Endothelial cell of umbilical vein (primary cell): Measurements from ENCODE around the gene TMEM129. TPM values are rescaled to one million over a fixed set of nuclear protein-coding genes. Genes with fewer than 3 reads are reported as not detected.

Experiments used
- BruUV-seq: library from RNA; stranded (reverse); fragments of 400-500 nt; replicated peaks from 2 replicates; lab custom pipeline; 2021; lab: Mats Ljungman, UMichigan
- CTCF ChIA-PET: fragments of 300-600, 350-600 bp; sonication (Branson Sonifier 250); formaldehyde crosslinking; loops from one replicate; lab custom pipeline; 2021; ENCODE audit warnings: antibody characterized with exemption, inconsistent platforms; lab: Charles Lee
- POLR2A ChIA-PET: fragments of 300-600, 350-600 bp; sonication (Branson Sonifier 250); formaldehyde crosslinking; loops from one replicate; lab custom pipeline; 2021; ENCODE audit warnings: antibody characterized with exemption, inconsistent platforms; lab: Charles Lee
- DNase-seq: peaks from one replicate; pipeline ENCODE4 v3.0.0-alpha.2; 2011; ENCODE audit warnings: low read depth, low spot score
- FAIRE-seq: peaks from 2 replicates; lab custom pipeline; 2011; peaks lifted over from hg19 to GRCh38; lab: Jason Lieb, UNC
- H2AFZ ChIP-seq: 2 replicates; pipeline ENCODE4 v1.6.0; 2012; ENCODE audit warnings: low read depth, low read length, control low read depth, inconsistent platforms
- H3K27ac ChIP-seq: 2 replicates; pipeline ENCODE4 v1.5.1; 2011; ENCODE audit warnings: low read depth, mild to moderate bottlenecking, control low read depth, low read length, moderate library complexity; ENCODE audit not compliant: insufficient read depth
- H3K27me3 ChIP-seq, 2 experiments: 2 replicates each; pipeline versions ENCODE4 v1.6.0 to v1.6.1; 2011; ENCODE audit warnings: low read length in 2 of 2, mixed read lengths in 1 of 2; ENCODE audit not compliant: control insufficient read depth in 2 of 2, insufficient read depth in 2 of 2
- H3K36me3 ChIP-seq, 2 experiments: 2 replicates in 1 of 2; 3 replicates in 1 of 2; pipeline ENCODE4 v1.5.1; 2011; ENCODE audit warnings: low read length in 2 of 2, mild to moderate bottlenecking in 1 of 2, moderate library complexity in 1 of 2; ENCODE audit not compliant: control insufficient read depth in 2 of 2, insufficient read depth in 2 of 2; ENCODE audit errors: extremely low read depth in 1 of 2
- H3K4me1 ChIP-seq: 3 replicates; pipeline ENCODE4 v1.5.1; 2011; ENCODE audit warnings: mild to moderate bottlenecking, low read length; ENCODE audit not compliant: control insufficient read depth, insufficient read depth; ENCODE audit errors: extremely low read depth
- H3K4me2 ChIP-seq: 2 replicates; pipeline ENCODE4 v1.6.1; 2011; ENCODE audit warnings: low read length, control low read depth, mixed read lengths; ENCODE audit not compliant: insufficient read depth
- H3K4me3 ChIP-seq, 3 experiments: fragments of 200-600 bp in 1 of 3; sonication (generic), shearing (Covaris generic) in 1 of 3; replicated peaks in 1 of 3; 2 replicates each; pipeline ENCODE4 v1.5.1; 2011 to 2016; ENCODE audit warnings: control low read depth in 3 of 3, low read length in 3 of 3, mild to moderate bottlenecking in 2 of 3, inconsistent platforms in 1 of 3, low read depth in 1 of 3, moderate library complexity in 1 of 3; ENCODE audit not compliant: insufficient read depth in 1 of 3
- H3K79me2 ChIP-seq: 2 replicates; pipeline ENCODE4 v1.6.0; 2012; ENCODE audit warnings: low read length, inconsistent platforms; ENCODE audit not compliant: control insufficient read depth, insufficient read depth
- H3K9ac ChIP-seq: replicated peaks from 2 replicates; pipeline ENCODE3; 2011; ENCODE audit warnings: low read length, control low read depth; ENCODE audit not compliant: insufficient read depth; ENCODE audit errors: extremely low read depth
- H3K9me1 ChIP-seq: replicated peaks from 3 replicates; pipeline ENCODE4 v1.6.0; 2011; ENCODE audit warnings: mild to moderate bottlenecking, low read length; ENCODE audit not compliant: control insufficient read depth, insufficient read depth; ENCODE audit errors: extremely low read depth
- H3K9me3 ChIP-seq: replicated peaks from 2 replicates; pipeline ENCODE4 v1.5.1; 2012; ENCODE audit warnings: low read length, inconsistent platforms; ENCODE audit not compliant: control insufficient read depth, insufficient read depth
- H4K20me1 ChIP-seq: replicated peaks from 2 replicates; pipeline ENCODE3; 2011; ENCODE audit warnings: mild to moderate bottlenecking, low read length; ENCODE audit not compliant: control insufficient read depth, insufficient read depth; ENCODE audit errors: extremely low read depth
- EZH2 ChIP-seq: IDR thresholded peaks from 2 replicates; pipeline ENCODE4 v1.6.1; 2012; ENCODE audit warnings: borderline replicate concordance, low read depth, mild to moderate bottlenecking, moderate library complexity, low read length, inconsistent platforms; ENCODE audit not compliant: severe bottlenecking
- FOS ChIP-seq: IDR thresholded peaks from 2 replicates; pipeline ENCODE4 v1.6.1; 2011; ENCODE audit warnings: mild to moderate bottlenecking, low read length, moderate library complexity, borderline replicate concordance; ENCODE audit not compliant: insufficient read depth
- GATA2 ChIP-seq: IDR thresholded peaks from 2 replicates; pipeline ENCODE4 v1.7.0; 2011; ENCODE audit warnings: low read depth, mild to moderate bottlenecking, moderate library complexity, mixed read lengths, low read length; ENCODE audit not compliant: insufficient read length, insufficient read depth
- JUN ChIP-seq: IDR thresholded peaks from 2 replicates; pipeline ENCODE4 v1.6.1; 2011; ENCODE audit warnings: borderline replicate concordance, low read depth; ENCODE audit not compliant: insufficient read length, insufficient read depth
- MYC ChIP-seq: IDR thresholded peaks from one replicate; pipeline ENCODE4 v1.6.1; 2011; ENCODE audit warnings: mild to moderate bottlenecking, low read depth, low read length
- POLR2A ChIP-seq: IDR thresholded peaks from 2 replicates; pipeline ENCODE4 v1.6.1; 2012; ENCODE audit warnings: low read depth, mild to moderate bottlenecking, control low read depth, low read length
- POLR2AphosphoS5 ChIP-seq: IDR thresholded peaks from 2 replicates; pipeline ENCODE4 v1.6.1; 2012; ENCODE audit warnings: low read depth, mild to moderate bottlenecking, control low read depth, low read length, moderate library complexity; ENCODE audit not compliant: insufficient read depth
- dilution Hi-C: fragments of 300-500 bp; cut with MboI; formaldehyde crosslinking; loops from one replicate; pipeline ENCODE4 v1.15.0; 2019; ENCODE audit warnings: low sequenced_read_pairs; ENCODE audit not compliant: extremely low pct_ligation_motif_present
- intact Hi-C: fragments of 100-400 bp; cut with micrococcal nuclease; formaldehyde crosslinking; loops from one replicate; pipeline ENCODE4 v1.10.0; 2022
- polyA plus RNA-seq, 4 experiments: library from polyadenylated mRNA; depleted of rRNA in 3 of 4; stranded (reverse) in 3 of 4; unstranded in 1 of 4; fragments of >200 nt; gene quantifications; 2 replicates each; pipeline versions ENCODE4 v1.2.1 to v1.2.3, GENCODE V29; 2011 to 2012; ENCODE audit warnings: missing spikeins in 1 of 4
- total RNA-seq: library from RNA; stranded (reverse); gene quantifications from 2 replicates; pipeline ENCODE4 v1.2.3, GENCODE V29; 2021
- TF ChIP-seq, protein P1 (sequence below), 2 donors: IDR thresholded peaks; 1 replicate in 1 of 2; 2 replicates in 1 of 2; pipeline ENCODE4 v1.5.1; 2011; ENCODE audit warnings: low read length in 2 of 2, mild to moderate bottlenecking in 2 of 2, moderate library complexity in 2 of 2, control low read depth in 1 of 2, inconsistent platforms in 1 of 2, low read depth in 1 of 2; ENCODE audit not compliant: insufficient read depth in 1 of 2; ENCODE audit errors: extremely low read depth in 1 of 2
- TF ChIP-seq, protein P2 (sequence below): IDR thresholded peaks from 2 replicates; pipeline ENCODE4 v1.6.1; 2011; ENCODE audit not compliant: insufficient read depth, insufficient read length

The TMEM129 gene
- total and polyA plus RNA-seq, 2 donors (not counting 3 experiments of a cell fraction or from before 2014, with no cell fraction given), result 23.2 to 33.2 TPM

DNA sequence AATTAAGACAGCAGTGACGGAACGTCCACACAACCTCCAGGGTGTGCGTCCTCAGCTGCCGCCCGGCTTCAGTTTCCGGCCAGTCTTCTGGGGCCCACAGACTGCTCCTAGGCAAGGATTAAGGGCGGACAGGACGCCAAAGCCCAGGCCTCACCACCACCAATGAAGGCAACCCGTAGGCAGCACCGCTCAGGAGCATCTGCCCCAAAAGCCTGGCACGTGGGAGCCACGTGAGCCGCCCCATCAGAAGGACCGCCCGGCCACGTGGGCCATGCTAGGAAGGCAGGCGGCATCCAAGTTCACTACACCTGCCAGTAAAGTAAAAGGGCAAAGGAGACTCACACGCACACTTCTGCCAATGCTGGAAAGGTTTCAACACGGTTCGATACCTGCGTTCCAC is 51.3 kb downstream of the TMEM129 start:
- no peak overlapping the region for H3K27ac ChIP-seq
- no peaks in the 10 kb centered on the region for H3K4me1 ChIP-seq
- no TSS peak for BruUV-seq
- no peak overlapping the region for H3K4me3 ChIP-seq
- H3K4me2 ChIP-seq, result no peak overlapping the region
- CTCF ChIA-PET, result no interaction called here
- TF ChIP-seq, protein P1, sequence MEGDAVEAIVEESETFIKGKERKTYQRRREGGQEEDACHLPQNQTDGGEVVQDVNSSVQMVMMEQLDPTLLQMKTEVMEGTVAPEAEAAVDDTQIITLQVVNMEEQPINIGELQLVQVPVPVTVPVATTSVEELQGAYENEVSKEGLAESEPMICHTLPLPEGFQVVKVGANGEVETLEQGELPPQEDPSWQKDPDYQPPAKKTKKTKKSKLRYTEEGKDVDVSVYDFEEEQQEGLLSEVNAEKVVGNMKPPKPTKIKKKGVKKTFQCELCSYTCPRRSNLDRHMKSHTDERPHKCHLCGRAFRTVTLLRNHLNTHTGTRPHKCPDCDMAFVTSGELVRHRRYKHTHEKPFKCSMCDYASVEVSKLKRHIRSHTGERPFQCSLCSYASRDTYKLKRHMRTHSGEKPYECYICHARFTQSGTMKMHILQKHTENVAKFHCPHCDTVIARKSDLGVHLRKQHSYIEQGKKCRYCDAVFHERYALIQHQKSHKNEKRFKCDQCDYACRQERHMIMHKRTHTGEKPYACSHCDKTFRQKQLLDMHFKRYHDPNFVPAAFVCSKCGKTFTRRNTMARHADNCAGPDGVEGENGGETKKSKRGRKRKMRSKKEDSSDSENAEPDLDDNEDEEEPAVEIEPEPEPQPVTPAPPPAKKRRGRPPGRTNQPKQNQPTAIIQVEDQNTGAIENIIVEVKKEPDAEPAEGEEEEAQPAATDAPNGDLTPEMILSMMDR (IDR thresholded peaks at IDR 0.05; ENCODE audit: extremely low read depth in 1 of 2, insufficient read depth in 1 of 2, low read depth in 1 of 2, low read length in 2 of 2), result no peak
- TF ChIP-seq EZH2 (no peak), MYC (no peak), JUN (no peak), POLR2AphosphoS5 (no peak), FOS (no peak), GATA2 (no peak), POLR2A (no peak)
- TF ChIP-seq, protein P2, sequence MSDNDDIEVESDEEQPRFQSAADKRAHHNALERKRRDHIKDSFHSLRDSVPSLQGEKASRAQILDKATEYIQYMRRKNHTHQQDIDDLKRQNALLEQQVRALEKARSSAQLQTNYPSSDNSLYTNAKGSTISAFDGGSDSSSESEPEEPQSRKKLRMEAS, result no peak
- intact Hi-C loops, result no loop called here
- H4K20me1 ChIP-seq, result no peaks in the 10 kb centered on the region
- H3K9me3 ChIP-seq, result no peaks in the 10 kb centered on the region
- no peaks in the 10 kb centered on the region for H3K27me3 ChIP-seq
- no peaks in the 10 kb centered on the region for H3K79me2 ChIP-seq
- no peaks in the 10 kb centered on the region for H3K9me1 ChIP-seq
- no peak overlapping the region for H2AFZ ChIP-seq
- no peak for DNase-seq
- no peak overlapping the region for H3K9ac ChIP-seq
- no peak for FAIRE-seq
- POLR2A ChIA-PET, result no interaction called here
- dilution Hi-C loops, result no loop called here
- no peaks in the 10 kb centered on the region for H3K36me3 ChIP-seq
